Cortex of kidney (tissue), 1 donor: ENCODE data around the gene SLAMF1.
"Not testable (repeated sequence)": the region's sequence is repeated elsewhere in the genome, so short reads cannot be mapped to it uniquely, and the experiment has no call there.

Experiments used
- DNase-seq: peaks from one replicate; lab custom pipeline; 2025; lab: John Stamatoyannopoulos, UW

The SLAMF1 gene

DNA sequence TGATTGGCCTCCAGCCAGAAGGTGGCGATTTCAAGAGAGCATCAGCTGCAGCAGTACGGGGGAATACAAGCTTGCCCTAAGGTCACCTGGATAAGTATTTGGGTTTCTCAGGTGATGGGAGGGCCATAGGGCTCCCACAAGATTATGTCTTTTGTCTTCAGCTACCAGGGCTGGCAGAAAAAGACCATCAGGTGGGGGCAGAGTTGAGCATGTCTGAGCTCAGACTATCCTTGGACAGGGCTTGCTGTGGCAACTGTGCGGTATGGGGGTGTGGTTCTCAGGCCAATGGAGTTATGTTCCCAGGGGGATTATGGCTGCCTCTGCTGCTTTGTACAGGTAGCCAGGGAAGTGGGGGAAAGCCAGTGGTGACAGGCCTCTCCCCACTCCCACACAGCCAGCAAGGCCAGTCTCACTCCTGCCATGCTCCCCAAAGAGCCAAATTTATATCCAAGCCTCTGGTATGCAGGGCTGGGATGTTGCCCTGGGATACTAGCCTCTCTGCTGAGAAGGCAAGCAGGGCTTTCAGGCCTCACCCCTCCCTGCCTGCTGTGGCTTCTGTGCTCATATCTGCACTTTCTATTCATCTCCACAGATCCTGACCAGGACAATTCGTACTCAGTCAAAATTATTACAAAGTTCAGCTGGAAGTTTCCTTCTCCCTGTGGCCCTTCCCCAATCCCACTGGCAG is 40.9 kb downstream of the SLAMF1 start:
- DNase-seq: no peak

DNA sequence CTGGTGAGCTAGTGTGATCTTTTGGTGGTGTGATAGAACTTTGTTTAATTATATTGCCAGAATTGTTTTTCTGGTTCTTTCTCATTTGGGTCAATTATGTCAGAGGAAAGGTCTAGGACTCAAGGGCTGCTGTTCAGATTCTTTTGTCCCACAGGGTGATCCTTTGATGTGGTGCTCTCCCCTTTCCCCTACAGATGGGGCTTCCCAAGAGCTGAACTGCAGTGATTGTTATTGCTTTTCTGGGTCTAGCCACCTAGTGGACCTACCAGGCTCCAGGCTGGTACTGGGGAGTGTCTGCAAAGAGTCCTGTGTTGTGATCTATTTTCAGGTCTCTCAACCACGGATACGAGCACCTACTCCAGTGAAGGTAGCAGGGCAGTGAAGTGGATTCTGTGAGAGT is 41.6 kb downstream of the SLAMF1 start:
- no peak for DNase-seq

DNA sequence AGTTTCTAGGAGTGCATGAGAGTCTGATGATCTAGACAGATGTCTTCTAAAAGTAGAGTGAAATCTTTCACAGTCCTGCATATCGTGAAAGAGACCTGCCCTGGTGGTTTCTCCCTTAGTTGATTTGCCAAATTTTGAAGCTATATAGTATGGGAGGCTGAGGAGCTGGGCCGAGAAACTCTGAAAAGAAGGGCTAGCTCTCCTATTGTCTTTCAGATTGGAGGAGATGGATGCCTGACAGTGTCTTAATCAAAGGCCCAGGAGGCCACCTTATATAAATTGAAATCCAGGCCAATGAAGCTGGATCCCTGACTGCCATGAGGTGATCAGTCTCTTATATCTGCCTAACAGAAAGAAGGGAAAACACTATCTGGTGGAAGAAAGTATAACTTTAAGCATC is 49.1 kb downstream of the SLAMF1 start:
- no peak for DNase-seq

GRCh38 chr1:160597051-160597450 is 49.8 kb downstream of the SLAMF1 start:
- no peak for DNase-seq

GRCh38 chr1:160590488-160590887 is 56.4 kb downstream of the SLAMF1 start:
- no peak for DNase-seq

GRCh38 chr1:160588468-160588867 is 58.4 kb downstream of the SLAMF1 start:
- DNase-seq: no peak

DNA sequence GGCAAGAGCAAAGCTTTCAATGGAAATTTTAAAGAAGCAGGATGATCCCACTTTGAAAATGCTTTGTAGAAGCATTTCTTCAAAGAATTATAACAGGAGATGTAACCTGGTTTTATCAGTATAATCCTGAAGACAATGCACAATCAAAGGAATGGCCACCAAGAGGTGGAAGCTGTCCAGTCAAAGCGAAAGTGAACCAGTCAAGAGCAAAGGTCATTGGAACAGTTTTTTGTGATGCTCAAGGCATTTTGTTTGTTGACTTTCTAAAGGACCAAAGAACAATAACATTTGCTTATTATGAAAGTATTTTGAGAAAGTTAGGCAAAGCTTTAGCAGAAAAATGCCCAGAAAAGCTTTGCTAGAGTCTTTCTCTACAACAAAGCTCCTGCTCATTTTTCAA is 62.1 kb downstream of the SLAMF1 start:
- no peak for DNase-seq

- not testable (repeated sequence) for DNase-seq
Measured at GRCh38 chr1:160582976-160583375, 63.9 kb downstream of the SLAMF1 start.

- no peak for DNase-seq
Measured at GRCh38 chr1:160581961-160582360, 64.9 kb downstream of the SLAMF1 start.

DNA sequence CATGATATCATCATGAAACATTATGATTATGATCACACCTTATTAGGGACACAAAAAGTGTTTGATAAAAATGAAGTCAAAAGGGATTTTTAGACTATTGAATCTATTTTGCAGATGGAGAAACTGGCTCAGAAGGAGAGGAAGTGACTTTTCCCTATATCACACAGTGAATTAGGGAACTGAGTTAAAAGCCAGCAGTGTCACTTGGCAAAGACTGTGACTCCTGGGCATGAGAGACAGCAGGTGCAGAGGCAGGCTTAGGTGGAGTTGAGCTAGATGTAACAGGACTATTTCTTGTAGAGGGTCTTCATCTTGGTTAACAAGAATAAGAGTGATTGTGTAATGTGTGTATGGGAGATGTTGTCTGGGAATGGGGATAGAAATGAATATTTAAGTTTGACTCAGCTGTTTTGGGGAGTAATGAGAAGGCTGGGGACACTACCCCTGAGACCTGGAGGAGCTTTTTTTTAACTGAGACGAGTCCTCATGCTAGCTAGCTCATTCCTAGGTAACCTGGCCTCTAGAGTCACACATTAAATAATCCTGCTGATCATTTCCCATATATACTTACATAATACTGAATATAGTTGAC is 66.5 kb downstream of the SLAMF1 start:
- DNase-seq: no peak

GRCh38 chr1:160579216-160579701 is 67.6 kb downstream of the SLAMF1 start, which contains the start of gene CD84:
Gene CD84, minus strand, starts transcription at chr1:160579496. Its CDS starts 59 bp downstream, at chr1:160579437.
- DNase-seq: no peak

GRCh38 chr1:160578525-160579191 is 68.2 kb downstream of the SLAMF1 start:
- DNase-seq: no peak

GRCh38 chr1:160578175-160578524 is 68.7 kb downstream of the SLAMF1 start:
- DNase-seq: no peak

DNA sequence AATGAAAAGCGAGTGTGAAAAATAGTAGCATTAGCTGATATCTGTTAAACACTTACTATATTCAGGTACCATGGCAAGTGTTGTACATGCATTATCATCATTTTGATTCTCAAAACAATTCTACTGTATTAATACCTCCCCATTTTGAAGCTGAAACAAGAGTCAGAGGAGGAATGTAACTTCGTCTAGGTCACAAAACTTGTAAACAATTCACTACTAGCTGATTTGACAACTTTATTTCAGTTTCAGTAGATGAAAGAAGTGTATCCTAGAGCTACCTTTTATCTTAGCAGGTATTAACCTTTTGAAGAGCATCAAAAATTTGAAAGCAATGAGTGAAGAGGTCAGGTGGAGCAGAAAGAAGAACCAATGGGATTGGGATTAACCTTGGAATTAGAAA is 69.2 kb downstream of the SLAMF1 start:
- DNase-seq: no peak

GRCh38 chr1:160576884-160577283 is 70.0 kb downstream of the SLAMF1 start:
- no peak for DNase-seq

DNA sequence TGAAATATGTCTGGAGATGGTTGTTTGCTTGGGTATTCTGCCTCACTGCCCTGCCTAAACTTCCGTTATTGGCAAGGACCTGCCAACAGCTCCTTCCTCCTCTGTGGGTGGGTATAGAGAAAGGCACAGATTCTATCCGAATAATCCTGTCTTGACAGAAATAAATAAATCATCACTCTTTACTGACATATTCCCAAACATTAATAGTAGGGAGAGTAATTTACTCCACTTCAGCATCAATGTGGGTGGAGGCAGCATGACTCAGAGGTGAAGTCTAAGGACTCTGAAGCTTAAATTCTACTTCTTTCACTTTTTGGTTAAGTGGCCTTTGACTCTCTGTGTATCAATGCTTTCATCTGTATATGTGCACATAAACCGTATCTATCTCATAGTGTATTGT is 70.5 kb downstream of the SLAMF1 start:
- no peak for DNase-seq

GRCh38 chr1:160575112-160575664 is 71.7 kb downstream of the SLAMF1 start:
- no peak for DNase-seq

- DNase-seq: no peak
Measured at GRCh38 chr1:160570840-160571239, 76.0 kb downstream of the SLAMF1 start.

DNA sequence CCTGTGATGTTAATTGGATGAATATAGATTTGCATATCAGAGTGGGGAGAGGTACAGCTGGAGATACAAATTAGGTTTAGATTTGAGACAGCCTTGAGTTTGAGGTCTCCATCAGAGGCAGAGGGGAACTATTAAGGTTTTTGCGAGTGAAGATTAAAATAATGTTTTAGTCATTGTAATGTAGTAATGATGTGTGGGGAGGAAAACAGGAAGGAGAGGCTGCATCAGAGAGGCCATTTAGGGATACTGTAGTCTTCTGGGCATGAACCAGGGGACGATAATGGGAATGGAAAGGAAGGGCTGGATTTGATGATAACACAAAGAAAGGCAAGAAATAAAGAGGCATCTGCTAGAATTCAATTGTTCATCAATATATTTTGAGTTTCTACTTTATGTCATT is 77.0 kb downstream of the SLAMF1 start:
- no peak for DNase-seq

- no peak for DNase-seq
Measured at GRCh38 chr1:160567858-160568682, 78.8 kb downstream of the SLAMF1 start.

GRCh38 chr1:160567341-160567740 is 79.5 kb downstream of the SLAMF1 start:
- no peak for DNase-seq

- DNase-seq: no peak
Measured at GRCh38 chr1:160565564-160565963, 81.3 kb downstream of the SLAMF1 start.
